CD14-positive monocyte (primary cell): ENCODE measurements around the gene NPEPL1. TPM values are rescaled to one million over a fixed set of nuclear protein-coding genes. Genes with fewer than 3 reads are reported as not detected.

Experiments used
- DNase-seq, 3 donors: peaks; one replicate each; pipeline ENCODE4 v3.0.0-alpha.2; 2011 to 2022
- H2AFZ ChIP-seq: 2 replicates; pipeline ENCODE4 v1.6.0; 2012; ENCODE audit warnings: mild to moderate bottlenecking, low read depth, low read length, inconsistent platforms; ENCODE audit not compliant: insufficient read depth, poor library complexity, severe bottlenecking
- H3K27ac ChIP-seq, 2 donors: 1 replicate in 1 of 2; 2 replicates in 1 of 2; pipeline ENCODE4 v1.5.1; 2012 to 2013; ENCODE audit warnings: low read length in 2 of 2, control low read depth in 1 of 2, inconsistent platforms in 1 of 2, low read depth in 1 of 2, mild to moderate bottlenecking in 1 of 2
- H3K27me3 ChIP-seq, 2 donors: one replicate each; pipeline versions ENCODE4 v1.6.0 to v1.6.1; 2011 to 2013; ENCODE audit warnings: low read length in 2 of 2; ENCODE audit not compliant: control insufficient read depth in 2 of 2, insufficient read depth in 2 of 2
- H3K36me3 ChIP-seq, 2 donors: replicated peaks in 1 of 2; 1 replicate in 1 of 2; 2 replicates in 1 of 2; pipeline versions ENCODE4 v1.5.1 to v1.6.1; 2012 to 2013; ENCODE audit warnings: low read length in 2 of 2, control low read depth in 1 of 2, inconsistent platforms in 1 of 2, mild to moderate bottlenecking in 1 of 2; ENCODE audit not compliant: insufficient read depth in 2 of 2, control insufficient read depth in 1 of 2
- H3K4me1 ChIP-seq, 2 donors: 1 replicate in 1 of 2; 2 replicates in 1 of 2; pipeline versions ENCODE4 v1.5.1 to v1.6.1; 2012 to 2013; ENCODE audit warnings: low read length in 2 of 2, control low read depth in 1 of 2, inconsistent platforms in 1 of 2, mild to moderate bottlenecking in 1 of 2, moderate library complexity in 1 of 2; ENCODE audit not compliant: insufficient read depth in 2 of 2, control insufficient read depth in 1 of 2
- H3K4me2 ChIP-seq: replicated peaks from 2 replicates; pipeline ENCODE3; 2012; ENCODE audit warnings: low read length, moderate library complexity, mild to moderate bottlenecking; ENCODE audit not compliant: poor library complexity, severe bottlenecking; ENCODE audit errors: extremely low read depth
- H3K4me3 ChIP-seq, 3 experiments: fragments of 200-600 bp in 1 of 3; sonication (generic) in 1 of 3; replicated peaks in 1 of 3; 1 replicate in 2 of 3; 2 replicates in 1 of 3; pipeline ENCODE4 v1.5.1; 2011 to 2013; ENCODE audit warnings: low read length in 3 of 3, mild to moderate bottlenecking in 3 of 3, control low read depth in 2 of 3, low read depth in 2 of 3, inconsistent platforms in 1 of 3, moderate library complexity in 1 of 3
- H3K79me2 ChIP-seq: 2 replicates; pipeline ENCODE4 v1.6.0; 2012; ENCODE audit warnings: mild to moderate bottlenecking, control low read depth, inconsistent platforms, low read length, moderate library complexity; ENCODE audit not compliant: insufficient read depth
- H3K9ac ChIP-seq: 2 replicates; pipeline ENCODE4 v1.6.0; 2017; ENCODE audit warnings: low read length, mild to moderate bottlenecking; ENCODE audit not compliant: insufficient read depth, poor library complexity, severe bottlenecking
- H3K9me3 ChIP-seq, 2 donors: replicated peaks in 1 of 2; 1 replicate in 1 of 2; 2 replicates in 1 of 2; pipeline versions ENCODE4 v1.5.1 to v1.6.1; 2012 to 2013; ENCODE audit warnings: low read length in 2 of 2, control low read depth in 1 of 2; ENCODE audit not compliant: control insufficient read depth in 1 of 2, insufficient read depth in 1 of 2
- H4K20me1 ChIP-seq: 2 replicates; pipeline ENCODE4 v1.6.0; 2012; ENCODE audit warnings: mild to moderate bottlenecking, low read length, control low read depth, moderate library complexity; ENCODE audit not compliant: insufficient read depth
- H3K27ac Mint-ChIP-seq, 7 donors: one replicate each; pipeline ENCODE4 v1.8.0; 2020; ENCODE audit warnings: mild to moderate bottlenecking in 7 of 7, mixed read lengths in 7 of 7, moderate library complexity in 6 of 7, inconsistent platforms in 2 of 7
- H3K27me3 Mint-ChIP-seq, 3 donors: one replicate each; pipeline ENCODE4 v1.8.0; 2021 to 2022; ENCODE audit warnings: low read depth in 3 of 3, mild to moderate bottlenecking in 3 of 3, mixed read lengths in 3 of 3, moderate library complexity in 3 of 3, inconsistent platforms in 1 of 3
- H3K36me3 Mint-ChIP-seq, 2 donors: one replicate each; pipeline ENCODE4 v1.8.0; 2020; ENCODE audit warnings: mixed read lengths in 2 of 2, inconsistent platforms in 1 of 2, mild to moderate bottlenecking in 1 of 2
- H3K4me1 Mint-ChIP-seq: one replicate; pipeline ENCODE4 v1.8.0; 2020; ENCODE audit warnings: mild to moderate bottlenecking, mixed read lengths
- H3K4me3 Mint-ChIP-seq, 2 donors: one replicate each; pipeline ENCODE4 v1.8.0; 2020; ENCODE audit warnings: mild to moderate bottlenecking in 2 of 2, mixed read lengths in 2 of 2, moderate library complexity in 1 of 2
- H3K9me3 Mint-ChIP-seq, 7 donors: one replicate each; pipeline ENCODE4 v1.8.0; 2020 to 2022; ENCODE audit warnings: mixed read lengths in 7 of 7, mild to moderate bottlenecking in 6 of 7, moderate library complexity in 6 of 7, inconsistent platforms in 2 of 7
- WGBS: methylation state at CpG from one replicate; pipeline ENCODE4 v1.1.5; 2013; ENCODE audit warnings: missing lambda C conversion rate; ENCODE audit not compliant: insufficient coverage; 5-methylcytosine and 5-hydroxymethylcytosine counted together
- intact Hi-C, 2 donors: fragments of 100-400 bp; cut with micrococcal nuclease; formaldehyde crosslinking; loops; one replicate each; pipeline versions ENCODE4 v1.15.0 to v1.15.1; 2023
- polyA plus RNA-seq, 3 donors: library from polyadenylated mRNA; depleted of rRNA in 1 of 3; unstranded in 2 of 3; stranded (reverse) in 1 of 3; fragments of 300-500 nt in 2 of 3; fragments of >200 nt in 1 of 3; fragmentation: Illumina TruSeq in 2 of 3; gene quantifications; 1 replicate in 2 of 3; 2 replicates in 1 of 3; pipeline ENCODE4 v1.2.3, GENCODE V29; 2012 to 2021
- TF ChIP-seq, protein P1 (sequence below): fragments of 200-600 bp; IDR thresholded peaks from one replicate; pipeline ENCODE4 v1.8.0; 2022; ENCODE audit warnings: antibody characterized with exemption, mild to moderate bottlenecking

Gene NPEPL1
- polyA plus RNA-seq, 3 donors: 37.6 to 109 (median 39.6) TPM

DNA sequence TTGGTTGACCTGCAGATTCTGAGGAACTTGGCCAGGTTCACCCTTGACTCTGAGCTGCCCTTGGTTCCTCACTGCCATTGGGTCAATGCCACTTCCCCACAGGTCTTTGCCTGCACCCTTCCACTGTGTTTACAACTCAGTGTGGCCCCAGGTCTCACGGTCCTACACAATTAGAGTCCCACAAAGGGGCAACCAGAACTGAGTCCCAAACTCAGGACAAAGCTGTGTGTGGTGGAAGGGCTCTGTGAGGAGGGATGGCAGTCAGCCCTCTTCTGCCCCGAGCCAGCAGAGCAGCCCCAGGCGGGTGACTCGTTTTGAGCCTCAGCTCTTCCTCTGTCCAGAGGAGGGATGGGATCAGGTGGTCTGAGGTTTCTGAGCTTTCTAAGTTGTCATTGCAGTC is 69.5 kb downstream of the NPEPL1 start:
- Histone ChIP-seq H2AFZ (no peak overlapping the region), H3K9ac (no peak overlapping the region), H3K79me2 (no peaks in the 10 kb centered on the region), H3K4me3 (no peak overlapping the region), H3K4me2 (no peak overlapping the region), H3K4me1 (no peaks in the 10 kb centered on the region), H3K36me3 (no peaks in the 10 kb centered on the region), H3K9me3 (no peaks in the 10 kb centered on the region), H3K27me3 (peaks cover 0 to 6% of the 10 kb centered on the region in 2 donors), H3K27ac (no peak overlapping the region), H4K20me1 (no peaks in the 10 kb centered on the region)
- Mint-ChIP-seq H3K27ac (no peak overlapping the region), H3K4me3 (no peak overlapping the region), H3K9me3 (peaks cover 0 to 3% (median 0%) of the 10 kb centered on the region in 7 donors), H3K36me3 (no peaks in the 10 kb centered on the region), H3K4me1 (peaks cover 4% of the 10 kb centered on the region), H3K27me3 (peaks cover 5 to 12% (median 6%) of the 10 kb centered on the region in 3 donors)
- TF ChIP-seq, protein P1, sequence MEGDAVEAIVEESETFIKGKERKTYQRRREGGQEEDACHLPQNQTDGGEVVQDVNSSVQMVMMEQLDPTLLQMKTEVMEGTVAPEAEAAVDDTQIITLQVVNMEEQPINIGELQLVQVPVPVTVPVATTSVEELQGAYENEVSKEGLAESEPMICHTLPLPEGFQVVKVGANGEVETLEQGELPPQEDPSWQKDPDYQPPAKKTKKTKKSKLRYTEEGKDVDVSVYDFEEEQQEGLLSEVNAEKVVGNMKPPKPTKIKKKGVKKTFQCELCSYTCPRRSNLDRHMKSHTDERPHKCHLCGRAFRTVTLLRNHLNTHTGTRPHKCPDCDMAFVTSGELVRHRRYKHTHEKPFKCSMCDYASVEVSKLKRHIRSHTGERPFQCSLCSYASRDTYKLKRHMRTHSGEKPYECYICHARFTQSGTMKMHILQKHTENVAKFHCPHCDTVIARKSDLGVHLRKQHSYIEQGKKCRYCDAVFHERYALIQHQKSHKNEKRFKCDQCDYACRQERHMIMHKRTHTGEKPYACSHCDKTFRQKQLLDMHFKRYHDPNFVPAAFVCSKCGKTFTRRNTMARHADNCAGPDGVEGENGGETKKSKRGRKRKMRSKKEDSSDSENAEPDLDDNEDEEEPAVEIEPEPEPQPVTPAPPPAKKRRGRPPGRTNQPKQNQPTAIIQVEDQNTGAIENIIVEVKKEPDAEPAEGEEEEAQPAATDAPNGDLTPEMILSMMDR: no peak
- intact Hi-C loops: no loop called here
- no peak for DNase-seq
- 100% methylated on average over 2 of the region's 4 CpGs for WGBS

DNA sequence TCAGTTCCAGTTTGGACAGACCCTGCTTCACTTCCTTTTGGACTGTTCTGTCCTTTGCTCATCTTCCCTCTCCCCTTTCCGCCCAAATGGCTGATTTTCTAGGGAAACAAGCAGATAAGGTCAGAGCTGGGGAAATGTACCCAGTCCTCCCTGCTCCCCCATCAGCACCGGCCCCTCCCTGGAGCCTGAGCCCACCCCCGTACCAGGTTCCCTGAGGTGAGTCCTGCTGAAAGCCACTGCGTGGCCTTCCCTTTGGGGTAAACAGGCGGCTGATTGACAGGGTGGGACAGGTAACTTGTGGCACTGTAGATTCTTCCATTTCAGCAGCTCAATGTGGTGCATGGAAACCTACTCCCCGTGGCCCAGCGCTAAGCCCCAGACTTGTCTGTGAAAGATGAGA is 70.5 kb downstream of the NPEPL1 start:
- TF ChIP-seq, protein P1: no peak
- WGBS: 91% methylated on average over 4 of the region's 7 CpGs
- Mint-ChIP-seq H3K27me3 (peaks cover 5 to 12% (median 5%) of the 10 kb centered on the region in 3 donors), H3K9me3 (peaks cover 0 to 3% (median 0%) of the 10 kb centered on the region in 7 donors), H3K36me3 (no peaks in the 10 kb centered on the region), H3K27ac (no peak overlapping the region), H3K4me1 (peaks cover 4% of the 10 kb centered on the region), H3K4me3 (no peak overlapping the region)
- Histone ChIP-seq H3K79me2 (no peaks in the 10 kb centered on the region), H3K27me3 (peaks cover 0 to 6% of the 10 kb centered on the region in 2 donors), H3K27ac (no peak overlapping the region), H3K36me3 (no peaks in the 10 kb centered on the region), H3K9ac (no peak overlapping the region), H4K20me1 (no peaks in the 10 kb centered on the region), H3K9me3 (no peaks in the 10 kb centered on the region), H3K4me3 (no peak overlapping the region), H3K4me2 (no peak overlapping the region), H3K4me1 (no peaks in the 10 kb centered on the region), H2AFZ (no peak overlapping the region)
- intact Hi-C loops: no loop called here
- DNase-seq: no peak

Other genes with a start within 250 kb of the NPEPL1 start
- gene APCDD1L, start 177.4 kb upstream of the NPEPL1 start, polyA plus RNA-seq: not detected
- 100 to 1,000 TPM in 1 of 3 donors, 10 to 100 TPM in 2; 15.6 to 165 (median 27.4) TPM for gene STX16, start 41.5 kb upstream of the NPEPL1 start, polyA plus RNA-seq
- not detected for gene GNAS-AS1, start 158.1 kb downstream of the NPEPL1 start, polyA plus RNA-seq
- 1,000 to 10,000 TPM in 1 of 3 donors, 100 to 1,000 TPM in 2; 109 to 1,105 (median 124) TPM for gene GNAS, start 159.9 kb downstream of the NPEPL1 start, polyA plus RNA-seq